SHP77 (cell line): ENCODE data around the gene OR2M4.
"Not testable (repeated sequence)": the region's sequence is repeated elsewhere in the genome, so short reads cannot be mapped to it uniquely, and the experiment has no call there.

Source experiments
- DNase-seq, 2 experiments: peaks; one replicate each; lab custom pipeline; 2025; lab: John Stamatoyannopoulos, UW

OR2M4 gene

GRCh38 chr1:248231117-248231516 is at the start of gene OR2M4:
TSS of gene OR2M4 (plus strand) at chr1:248231417. CDS start at chr1:248238929, 7,512 bp downstream.
- DNase-seq = no peak

GRCh38 chr1:248183996-248184395 is 47.2 kb upstream of the OR2M4 start:
- no peak for DNase-seq

- DNase-seq = no peak
Measured at GRCh38 chr1:248187363-248187762, 43.9 kb upstream of the OR2M4 start.

GRCh38 chr1:248189026-248189425 is 42.2 kb upstream of the OR2M4 start:
- no peak for DNase-seq

- no peak for DNase-seq
Measured at GRCh38 chr1:248194117-248194516, 37.1 kb upstream of the OR2M4 start.

GRCh38 chr1:248196965-248197364 is 34.3 kb upstream of the OR2M4 start, which contains the start of gene OR2M3:
TSS of gene OR2M3 (plus strand) at chr1:248197265. CDS start at chr1:248203068, 5,803 bp downstream.
- DNase-seq = no peak

- DNase-seq = no peak
Measured at GRCh38 chr1:248215880-248216279, 15.3 kb upstream of the OR2M4 start.

GRCh38 chr1:248225537-248225936 is 5.7 kb upstream of the OR2M4 start:
- no peak for DNase-seq

GRCh38 chr1:248229360-248229908 is 1.8 kb upstream of the OR2M4 start:
- DNase-seq = no peak

GRCh38 chr1:248239478-248239877 is 8.3 kb downstream of the OR2M4 start:
- DNase-seq = no peak

GRCh38 chr1:248243204-248243603 is 12.0 kb downstream of the OR2M4 start:
- DNase-seq = peak; percentile 52 to 63

GRCh38 chr1:248259309-248259708 is 28.1 kb downstream of the OR2M4 start:
- not testable (repeated sequence) for DNase-seq

GRCh38 chr1:248268178-248268577 is 37.0 kb downstream of the OR2M4 start:
- DNase-seq = peak in 1 of 2 experiments; percentile 10

- DNase-seq = not testable (repeated sequence)
Measured at GRCh38 chr1:248273225-248273624, 42.0 kb downstream of the OR2M4 start.

- no peak for DNase-seq
Measured at GRCh38 chr1:248277876-248278275, 46.7 kb downstream of the OR2M4 start, which contains the start of gene OR2T33. TSS of gene OR2T33 (minus strand) at chr1:248277976. CDS start at chr1:248273814, 4,162 bp downstream.

GRCh38 chr1:248288391-248288790 is 57.2 kb downstream of the OR2M4 start:
- DNase-seq = no peak
